Choroid plexus epithelial cell (primary cell): ENCODE data around the gene RAB4B.

Experiments
- DNase-seq: peaks from one replicate; pipeline ENCODE4 v3.0.0-alpha.2; 2010; ENCODE audit warnings: low read depth
- H3K4me3 ChIP-seq: 2 replicates; pipeline ENCODE4 v1.5.1; 2011; ENCODE audit warnings: low read depth, mild to moderate bottlenecking, control low read depth, low read length, moderate library complexity
- CTCF ChIP-seq: conservative IDR thresholded peaks from 2 replicates; pipeline ENCODE4 v1.5.1; 2011; ENCODE audit warnings: low read depth, mild to moderate bottlenecking, control low read depth, inconsistent platforms, low read length, moderate library complexity

The RAB4B gene

GRCh38 chr19:40743926-40744325 lies 34.1 kb upstream of the RAB4B start:
- no peak for TF ChIP-seq CTCF
- no peak overlapping the region for H3K4me3 ChIP-seq
- no peak for DNase-seq

- DNase-seq: peak; percentile 53
- peak; percentile 3 for TF ChIP-seq CTCF
- no peak overlapping the region for H3K4me3 ChIP-seq
Measured at GRCh38 chr19:40744554-40745401, 33.3 kb upstream of the RAB4B start.

- no peak for TF ChIP-seq CTCF
- no peak overlapping the region for H3K4me3 ChIP-seq
- peak; percentile 85 for DNase-seq
Measured at GRCh38 chr19:40745402-40745780, 32.7 kb upstream of the RAB4B start.

GRCh38 chr19:40747536-40747935 lies 30.5 kb upstream of the RAB4B start:
- no peak for DNase-seq
- TF ChIP-seq CTCF: no peak
- H3K4me3 ChIP-seq: no peak overlapping the region

GRCh38 chr19:40750058-40750873 lies 27.8 kb upstream of the RAB4B start, which contains the start of gene ACTMAP:
ACTMAP (minus strand) TSS chr19:40750477; CDS start chr19:40749803, 674 bp downstream.
- no peak for TF ChIP-seq CTCF
- peak within 1 kb of the TSS; percentile 90 for H3K4me3 ChIP-seq
- peak; percentile 100 for DNase-seq

- peak within 1 kb of the TSS; percentile 90 for H3K4me3 ChIP-seq
- peak; percentile 99 for DNase-seq
- TF ChIP-seq CTCF: no peak
Measured at GRCh38 chr19:40750874-40751537, 27.0 kb upstream of the RAB4B start, which contains the start of gene SNRPA. SNRPA (plus strand) TSS chr19:40751203; CDS start chr19:40751409, 206 bp downstream.
